ENCODE data around the gene MYO7A.

- TF ChIP-seq CTCF (conservative IDR thresholded peaks at IDR 0.05) (no peak), EZH2 (IDR thresholded peaks at IDR 0.05; ENCODE audit: low read depth) (no peak)
Measured at GRCh38 chr11:77144196-77144856, 16.3 kb downstream of the MYO7A start.
